ENCODE measurements around the gene RAD50. TPM values are rescaled to one million over a fixed set of nuclear protein-coding genes. Genes with fewer than 3 reads are reported as not detected.

RAD50 gene
- total and polyA plus RNA-seq, 10 of the 15 experiments (the other 5 are each of a cell fraction or from before 2014, with no cell fraction given) = 12.8 to 68.6 (median 47.0) TPM

GRCh38 chr5:132592521-132592920 lies 35.7 kb downstream of the RAD50 start:
- Histone ChIP-seq H3K9ac (ENCODE audit: control insufficient read depth, insufficient read depth, low read length) (no peak overlapping the region), H2AFZ (ENCODE audit: control insufficient read depth, low read depth, low read length) (no peak overlapping the region), H3K4me1 (ENCODE audit: control insufficient read depth, insufficient read depth, low read length) (no peaks in the 10 kb centered on the region), H3K4me2 (ENCODE audit: control insufficient read depth, insufficient read depth) (no peak overlapping the region), H3K4me3 (no peak overlapping the region), H3K36me3 (ENCODE audit: control insufficient read depth in 2 of 2, insufficient read depth in 2 of 2, low read length in 1 of 2) (peaks cover 3 to 35% of the 10 kb centered on the region in 2 experiments), H3K9me3 (replicated peaks; ENCODE audit: control insufficient read depth, insufficient read depth, low read length) (no peaks in the 10 kb centered on the region), H3K27ac (ENCODE audit: control insufficient read depth, insufficient read depth) (no peak overlapping the region), H3K27me3 (replicated peaks in 1 of 2; ENCODE audit: control insufficient read depth in 2 of 2, insufficient read depth in 2 of 2, low read length in 1 of 2) (no peaks in the 10 kb centered on the region), H3K79me2 (ENCODE audit: control insufficient read depth, insufficient read depth, low read length) (no peaks in the 10 kb centered on the region), H4K20me1 (ENCODE audit: control insufficient read depth, insufficient read depth) (no peaks in the 10 kb centered on the region)
- ChIA-PET SMC1A (ENCODE audit: uncharacterized antibody, unreplicated experiment) (interaction anchor here (0.7 to 1.5 kb wide), 4 partner anchors 10 to 222 kb away, joined by 3 to 9 read pairs (median 3); no protein-coding TSS in a partner anchor), RAD21 (ENCODE audit: unreplicated experiment) (interaction anchor here (1.1 to 1.8 kb wide), 4 partner anchors 69 to 227 kb away, joined by 3 to 17 read pairs (median 10); partner anchors contain the start of gene KIF3A), POLR2A (interaction anchor here (0.9 kb wide), 1 partner anchor 66 kb away, joined by 3 read pairs; no protein-coding TSS in a partner anchor), CTCF (interaction anchor here (0.7 to 2.0 kb wide), 7 partner anchors 15 to 236 kb away, joined by 3 to 15 read pairs (median 5); no protein-coding TSS in a partner anchor)
- BruUV-seq (replicated peaks) = no TSS peak
- FAIRE-seq = no peak
- TF ChIP-seq NFYA (IDR thresholded peaks at IDR 0.05; ENCODE audit: borderline replicate concordance, low read depth, low read length) (no peak), RELA (IDR thresholded peaks at IDR 0.05; ENCODE audit: borderline replicate concordance, partially characterized antibody) (no peak), NKRF (conservative IDR thresholded peaks at IDR 0.05) (no peak), IRF4 (IDR thresholded peaks at IDR 0.05; ENCODE audit: low read depth, low read length) (no peak)
- DNase-seq (ENCODE audit: low read depth, low spot score) = no peak
- in situ Hi-C loops (cut with MboI) (no loop called here), intact Hi-C loops (cut with micrococcal nuclease; ENCODE audit: unreplicated experiment) (loop anchor here (5.0 to 10.0 kb wide), 2 partner anchors 208 to 230 kb away; no protein-coding TSS in a partner anchor)
- WGBS (ENCODE audit: insufficient coverage, insufficient replicate concordance, low lambda C conversion rate, missing lambda C conversion rate) = 95% methylated on average over 2 of the region's 2 CpGs
- ATAC-seq = no peak

GRCh38 chr5:132594170-132594569 lies 37.4 kb downstream of the RAD50 start:
- no TSS peak for BruUV-seq (replicated peaks)

More at GRCh38 chr5:132594170-132594569, 37.4 kb downstream of the RAD50 start:
- no peak for ATAC-seq
- no peak for FAIRE-seq
- no peak overlapping the region for H2AFZ ChIP-seq (ENCODE audit: control insufficient read depth, low read depth, low read length)
- H3K9me3 ChIP-seq (replicated peaks; ENCODE audit: control insufficient read depth, insufficient read depth, low read length) = no peaks in the 10 kb centered on the region
- no peak overlapping the region for H3K4me2 ChIP-seq (ENCODE audit: control insufficient read depth, insufficient read depth)
- no peaks in the 10 kb centered on the region for H3K79me2 ChIP-seq (ENCODE audit: control insufficient read depth, insufficient read depth, low read length)
- no peak overlapping the region for H3K9ac ChIP-seq (ENCODE audit: control insufficient read depth, insufficient read depth, low read length)
- H3K27ac ChIP-seq (ENCODE audit: control insufficient read depth, insufficient read depth) = no peak overlapping the region
- no peak for TF ChIP-seq SIX5 (IDR thresholded peaks at IDR 0.05; ENCODE audit: low read depth, low read length, severe bottlenecking)
- TF ChIP-seq ATF3 (IDR thresholded peaks at IDR 0.05; ENCODE audit: borderline replicate concordance, extremely low read depth, low read depth, low read length) = no peak
- no peak for TF ChIP-seq SPI1 (IDR thresholded peaks at IDR 0.05; ENCODE audit: borderline replicate concordance, insufficient read depth, low read depth, low read length)
- no peak for TF ChIP-seq NFYA (IDR thresholded peaks at IDR 0.05; ENCODE audit: borderline replicate concordance, low read depth, low read length)
- TF ChIP-seq POLR2AphosphoS5 (IDR thresholded peaks at IDR 0.05; ENCODE audit: low read length) = no peak
- TF ChIP-seq PRDM15 (CRISPR knock-in tag; IDR thresholded peaks at IDR 0.05) = no peak
- POLR2A ChIA-PET = no interaction called here
- 95% methylated on average over 3 of the region's 3 CpGs for WGBS (ENCODE audit: insufficient coverage, insufficient replicate concordance, low lambda C conversion rate, missing lambda C conversion rate)
- SMC1A ChIA-PET (ENCODE audit: uncharacterized antibody, unreplicated experiment) = interaction anchor here (0.6 to 2.8 kb wide), 3 partner anchors 7 to 208 kb away, joined by 3 to 10 read pairs (median 3); no protein-coding TSS in a partner anchor
- CTCF ChIA-PET = no interaction called here
- no peaks in the 10 kb centered on the region for H3K4me1 ChIP-seq (ENCODE audit: control insufficient read depth, insufficient read depth, low read length)
- intact Hi-C loops (cut with micrococcal nuclease; ENCODE audit: unreplicated experiment) (loop anchor here (5.0 to 10.0 kb wide), 2 partner anchors 209 to 228 kb away; no protein-coding TSS in a partner anchor), in situ Hi-C loops (cut with MboI) (no loop called here)
- no peak overlapping the region for H3K4me3 ChIP-seq
- RAD21 ChIA-PET (ENCODE audit: unreplicated experiment) = interaction anchor here (1.2 kb wide), 1 partner anchor 207 kb away, joined by 3 read pairs; no protein-coding TSS in a partner anchor
- H4K20me1 ChIP-seq (ENCODE audit: control insufficient read depth, insufficient read depth) = no peaks in the 10 kb centered on the region
- H3K36me3 ChIP-seq (ENCODE audit: control insufficient read depth in 2 of 2, insufficient read depth in 2 of 2, low read length in 1 of 2) = peaks cover 7 to 41% of the 10 kb centered on the region in 2 experiments
- DNase-seq (ENCODE audit: low read depth, low spot score) = no peak
- H3K27me3 ChIP-seq (replicated peaks in 1 of 2; ENCODE audit: control insufficient read depth in 2 of 2, insufficient read depth in 2 of 2, low read length in 1 of 2) = no peaks in the 10 kb centered on the region

Measured in GM12878 (cell line).